Thyroid gland (tissue), 4 donors: ENCODE measurements around the gene FBXL20. TPM values are rescaled to one million over a fixed set of nuclear protein-coding genes. Genes with fewer than 3 reads are reported as not detected.
A peak's percentile ranks its signal among the peaks of the same experiment; 100 is the strongest.

Experiments used
- DNase-seq, 2 donors: peaks; one replicate each; pipeline ENCODE4 v3.0.0-alpha.2; 2019
- H3K27ac ChIP-seq, 3 donors: fragments of 200-600 bp; sonication (generic); 1 replicate in 2 of 3; 2 replicates in 1 of 3; pipeline ENCODE4 v1.5.1; 2016 to 2019; ENCODE audit warnings: mild to moderate bottlenecking in 1 of 3, moderate library complexity in 1 of 3
- H3K27me3 ChIP-seq: fragments of 200-600 bp; sonication (generic); one replicate; pipeline ENCODE4 v1.5.1; 2019
- H3K36me3 ChIP-seq, 2 donors: fragments of 200-600 bp; sonication (generic); one replicate each; pipeline ENCODE4 v1.5.1; 2016 to 2019
- H3K4me1 ChIP-seq, 2 donors: fragments of 200-600 bp; sonication (generic); one replicate each; pipeline ENCODE4 v1.5.1; 2017 to 2019
- H3K4me3 ChIP-seq, 3 donors: fragments of 200-600 bp; sonication (generic); replicated peaks in 1 of 3; 1 replicate in 2 of 3; 2 replicates in 1 of 3; pipeline ENCODE4 v1.5.1; 2016; ENCODE audit warnings: mild to moderate bottlenecking in 1 of 3
- H3K9me3 ChIP-seq: fragments of 200-600 bp; sonication (generic); one replicate; pipeline ENCODE4 v1.5.1; 2017
- POLR2A ChIP-seq, 2 donors: fragments of 450-650 bp; IDR thresholded peaks; one replicate each; pipeline ENCODE4 v1.6.1; 2017; ENCODE audit warnings: antibody characterized with exemption in 2 of 2, mild to moderate bottlenecking in 2 of 2, moderate library complexity in 1 of 2
- WGBS, 2 donors: methylation state at CpG; one replicate each; pipeline ENCODE4 v1.1.5; 2017; 5-methylcytosine and 5-hydroxymethylcytosine counted together
- intact Hi-C: fragments of 100-400 bp; cut with DNase I; formaldehyde crosslinking; loops from one replicate; pipeline ENCODE4 v1.15.1; 2023
- total RNA-seq, 4 donors: library from RNA; depleted of rRNA; stranded (reverse); fragments of >200 nt; gene quantifications; one replicate each; pipeline ENCODE4 v1.2.3, GENCODE V29; 2016
- TF ChIP-seq, protein P1 (sequence below), 6 experiments: fragments of 200-600 bp in 3 of 6; fragments of 450-650 bp in 3 of 6; sonication (generic) in 3 of 6; IDR thresholded peaks; one replicate each; pipeline ENCODE4 v1.5.1; 2016 to 2019; ENCODE audit warnings: antibody characterized with exemption in 6 of 6, mild to moderate bottlenecking in 2 of 6, inconsistent platforms in 1 of 6, moderate library complexity in 1 of 6

FBXL20 gene
- total RNA-seq, 4 donors from 2014 or later: 17.2 to 27.7 (median 22.2) TPM

DNA sequence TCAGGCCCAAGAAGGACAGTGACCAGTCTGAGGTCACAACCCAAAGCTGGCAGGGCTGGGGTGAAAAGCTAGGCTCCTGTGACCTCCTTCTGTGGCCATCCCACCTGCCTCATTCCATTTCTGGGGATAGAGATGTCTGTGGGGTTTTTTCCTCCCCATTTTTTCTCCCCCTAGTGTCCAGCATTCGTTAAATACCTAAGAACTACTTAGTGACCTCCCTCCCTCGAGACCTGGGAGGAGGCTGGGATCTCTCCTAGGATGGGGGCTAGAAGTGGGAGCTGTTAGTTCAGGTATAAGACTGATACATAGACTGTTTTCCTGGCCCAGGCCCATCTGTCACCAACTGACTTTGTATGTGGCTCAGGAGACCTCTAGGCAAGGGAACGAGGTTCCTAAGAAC lies 155.2 kb downstream of the FBXL20 start:
- WGBS, 2 donors: 46 to 57% methylated on average over 3 of the region's 3 CpGs
- intact Hi-C loops: loop anchor here (10.0 kb wide), 2 partner anchors 81 to 261 kb away; partner anchors contain the start of gene ARL5C
- H3K4me1 ChIP-seq: peaks cover 0 to 6% of the 10 kb centered on the region in 2 donors
- H3K36me3 ChIP-seq: no peaks in the 10 kb centered on the region
- H3K27ac ChIP-seq: no peak overlapping the region
- DNase-seq: no peak
- H3K27me3 ChIP-seq: no peaks in the 10 kb centered on the region
- H3K9me3 ChIP-seq: no peaks in the 10 kb centered on the region
- H3K4me3 ChIP-seq: no peak overlapping the region
- TF ChIP-seq POLR2A (IDR thresholded peaks at IDR 0.05): no peak
- TF ChIP-seq, protein P1, sequence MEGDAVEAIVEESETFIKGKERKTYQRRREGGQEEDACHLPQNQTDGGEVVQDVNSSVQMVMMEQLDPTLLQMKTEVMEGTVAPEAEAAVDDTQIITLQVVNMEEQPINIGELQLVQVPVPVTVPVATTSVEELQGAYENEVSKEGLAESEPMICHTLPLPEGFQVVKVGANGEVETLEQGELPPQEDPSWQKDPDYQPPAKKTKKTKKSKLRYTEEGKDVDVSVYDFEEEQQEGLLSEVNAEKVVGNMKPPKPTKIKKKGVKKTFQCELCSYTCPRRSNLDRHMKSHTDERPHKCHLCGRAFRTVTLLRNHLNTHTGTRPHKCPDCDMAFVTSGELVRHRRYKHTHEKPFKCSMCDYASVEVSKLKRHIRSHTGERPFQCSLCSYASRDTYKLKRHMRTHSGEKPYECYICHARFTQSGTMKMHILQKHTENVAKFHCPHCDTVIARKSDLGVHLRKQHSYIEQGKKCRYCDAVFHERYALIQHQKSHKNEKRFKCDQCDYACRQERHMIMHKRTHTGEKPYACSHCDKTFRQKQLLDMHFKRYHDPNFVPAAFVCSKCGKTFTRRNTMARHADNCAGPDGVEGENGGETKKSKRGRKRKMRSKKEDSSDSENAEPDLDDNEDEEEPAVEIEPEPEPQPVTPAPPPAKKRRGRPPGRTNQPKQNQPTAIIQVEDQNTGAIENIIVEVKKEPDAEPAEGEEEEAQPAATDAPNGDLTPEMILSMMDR (IDR thresholded peaks at IDR 0.05): no peak

DNA sequence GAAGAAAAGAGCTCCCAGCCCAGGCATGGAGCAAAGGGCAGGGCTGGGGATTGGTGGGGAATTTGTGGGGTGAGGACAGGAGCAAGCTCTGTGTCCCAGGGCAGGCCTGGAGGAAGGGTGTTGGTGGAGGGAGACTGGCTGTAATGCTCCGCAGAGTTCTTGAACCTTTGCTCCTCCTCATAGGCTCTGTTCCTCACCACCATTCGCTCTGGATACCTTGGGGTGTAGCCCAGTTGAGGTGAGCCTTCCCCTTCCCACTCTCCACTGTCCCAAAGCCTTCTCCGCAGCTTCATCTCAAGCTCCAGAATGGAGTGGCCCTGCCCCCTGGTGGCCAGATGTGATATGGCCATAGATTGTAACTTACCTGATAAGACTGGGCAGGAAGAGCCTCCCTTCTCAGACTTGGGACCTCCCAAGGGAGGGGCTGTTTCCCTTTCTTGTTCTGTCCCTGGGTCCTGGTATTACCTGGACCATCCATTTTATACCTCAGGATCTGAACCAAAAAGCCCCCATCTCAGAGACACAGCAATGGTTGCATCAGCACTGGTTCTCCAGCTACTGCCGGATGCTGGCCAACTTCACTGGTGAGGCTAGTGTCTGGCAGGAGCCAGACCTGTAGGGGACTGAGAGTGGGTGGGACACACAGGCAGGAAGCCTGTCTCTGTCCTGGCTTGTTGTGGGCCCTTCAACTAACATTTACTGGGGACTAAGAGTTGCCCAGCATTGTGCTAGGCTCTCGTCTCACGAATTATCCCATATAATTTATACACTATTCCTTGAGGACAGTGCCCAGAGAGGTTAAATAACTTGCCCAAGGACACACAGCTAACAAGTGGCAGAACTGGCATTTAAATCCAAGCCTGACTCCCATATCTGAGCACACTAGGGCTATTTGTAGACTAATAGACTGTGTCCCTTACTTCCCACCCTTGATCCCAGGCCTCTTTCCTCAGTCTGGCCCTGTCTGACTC lies 156.5 kb downstream of the FBXL20 start:
- DNase-seq: peak; percentile 88 to 91
- no peak overlapping the region for H3K4me3 ChIP-seq
- peaks cover 0 to 6% of the 10 kb centered on the region in 2 donors for H3K4me1 ChIP-seq
- TF ChIP-seq POLR2A (IDR thresholded peaks at IDR 0.05): no peak
- TF ChIP-seq, protein P1 (IDR thresholded peaks at IDR 0.05): peak; percentile 89 to 94 (median 90)
- intact Hi-C loops: loop anchor here (5.0 to 10.0 kb wide), 3 partner anchors 38 to 260 kb away; partner anchors contain the start of gene ARL5C
- WGBS, 2 donors: 45 to 50% methylated on average over 6 of the region's 6 CpGs
- no peaks in the 10 kb centered on the region for H3K9me3 ChIP-seq
- no peaks in the 10 kb centered on the region for H3K27me3 ChIP-seq
- H3K27ac ChIP-seq: no peak overlapping the region
- no peaks in the 10 kb centered on the region for H3K36me3 ChIP-seq

DNA sequence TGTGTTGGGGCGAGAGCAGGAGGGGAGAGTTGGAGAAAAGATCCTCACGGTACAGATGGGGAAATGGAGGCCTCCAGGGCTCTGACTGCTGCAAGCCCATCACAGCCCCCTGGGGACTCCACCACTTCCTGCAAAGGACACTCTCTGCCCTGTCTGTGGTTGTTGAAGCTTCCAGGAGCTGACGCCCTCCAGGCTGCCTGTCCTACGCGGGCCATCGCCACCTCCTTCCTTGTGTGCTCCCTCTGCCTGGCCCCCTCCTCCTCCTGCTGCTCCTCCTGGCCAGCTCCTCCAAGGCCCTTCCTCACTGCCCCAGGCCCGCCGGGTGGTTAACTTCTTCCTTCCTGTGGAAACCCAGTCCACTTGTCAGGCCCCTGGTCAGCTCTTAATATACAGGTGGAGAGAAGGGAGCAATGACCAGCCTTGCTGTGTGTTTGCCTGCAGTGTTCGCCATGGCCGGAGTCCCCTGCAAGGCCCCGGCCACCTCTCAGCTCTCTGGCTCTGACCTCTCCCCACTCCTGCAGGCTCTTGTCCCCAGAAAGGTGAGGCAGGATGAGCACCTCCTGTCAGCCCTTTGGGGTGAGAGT lies 157.3 kb downstream of the FBXL20 start:
- Histone ChIP-seq H3K36me3 (no peaks in the 10 kb centered on the region), H3K4me1 (peaks cover 0 to 6% of the 10 kb centered on the region in 2 donors), H3K27ac (no peak overlapping the region), H3K4me3 (no peak overlapping the region), H3K9me3 (no peaks in the 10 kb centered on the region), H3K27me3 (no peaks in the 10 kb centered on the region)
- intact Hi-C loops: loop anchor here (5.0 to 10.0 kb wide), 3 partner anchors 37 to 259 kb away; partner anchors contain the start of gene ARL5C
- no peak for TF ChIP-seq POLR2A (IDR thresholded peaks at IDR 0.05)
- TF ChIP-seq, protein P1 (IDR thresholded peaks at IDR 0.05): no peak
- WGBS, 2 donors: 45 to 51% methylated on average over 11 of the region's 11 CpGs
- DNase-seq: no peak

DNA sequence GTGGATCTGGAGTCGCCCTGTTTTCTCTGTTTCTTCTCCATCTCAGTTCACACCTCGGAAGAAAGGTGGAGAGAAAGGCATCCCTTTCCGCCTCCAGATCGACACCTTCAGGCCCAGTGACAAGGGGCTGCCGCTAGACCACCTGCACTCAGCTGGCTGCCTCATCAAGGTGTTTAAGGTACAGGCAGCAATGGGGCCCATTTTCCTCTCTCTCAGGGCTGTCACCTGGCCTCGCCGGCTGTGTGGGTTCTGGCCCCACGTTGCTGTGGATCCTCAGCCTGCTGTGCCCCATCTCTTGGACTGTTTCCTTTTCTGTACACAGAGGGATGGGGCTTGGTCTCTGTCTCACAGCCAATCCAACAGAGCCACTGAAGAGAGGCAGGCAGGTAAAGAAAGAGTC lies 158.3 kb downstream of the FBXL20 start:
- no peaks in the 10 kb centered on the region for H3K27me3 ChIP-seq
- intact Hi-C loops: loop anchor here (5.0 to 10.0 kb wide), 3 partner anchors 36 to 258 kb away; partner anchors contain the start of gene ARL5C
- H3K4me3 ChIP-seq: no peak overlapping the region
- no peak overlapping the region for H3K27ac ChIP-seq
- no peaks in the 10 kb centered on the region for H3K36me3 ChIP-seq
- H3K9me3 ChIP-seq: no peaks in the 10 kb centered on the region
- no peak for DNase-seq
- no peak for TF ChIP-seq POLR2A (IDR thresholded peaks at IDR 0.05)
- TF ChIP-seq, protein P1 (IDR thresholded peaks at IDR 0.05): no peak
- WGBS, 2 donors: 73 to 80% methylated on average over 8 of the region's 8 CpGs
- H3K4me1 ChIP-seq: peaks cover 0 to 13% of the 10 kb centered on the region in 2 donors
